Ascending aorta (tissue), 2 donors: ENCODE measurements around the gene MIPOL1. TPM values are rescaled to one million over a fixed set of nuclear protein-coding genes. Genes with fewer than 3 reads are reported as not detected.

Experiments
- DNase-seq, 2 donors: peaks; one replicate each; pipeline ENCODE4 v3.0.0-alpha.2; 2019; ENCODE audit warnings: low spot score in 2 of 2
- H3K27ac ChIP-seq, 2 donors: fragments of 200-600 bp; sonication (generic); one replicate each; pipeline ENCODE4 v1.5.1; 2016 to 2017; ENCODE audit warnings: mild to moderate bottlenecking in 1 of 2
- H3K27me3 ChIP-seq: fragments of 200-600 bp; sonication (generic); one replicate; pipeline ENCODE4 v1.5.1; 2017
- H3K36me3 ChIP-seq, 2 donors: fragments of 200-600 bp; sonication (generic); one replicate each; pipeline ENCODE4 v1.5.1; 2016
- H3K4me1 ChIP-seq, 2 donors: fragments of 200-600 bp; sonication (generic); one replicate each; pipeline ENCODE4 v1.5.1; 2016 to 2017; ENCODE audit warnings: mild to moderate bottlenecking in 1 of 2
- H3K4me3 ChIP-seq, 2 donors: fragments of 200-600 bp; sonication (generic); one replicate each; pipeline ENCODE4 v1.5.1; 2016 to 2017; ENCODE audit warnings: mild to moderate bottlenecking in 1 of 2
- H3K9me3 ChIP-seq, 2 donors: fragments of 200-600 bp; sonication (generic); one replicate each; pipeline ENCODE4 v1.5.1; 2016
- CTCF ChIP-seq, 3 experiments: fragments of 200-600 bp in 2 of 3; fragments of 450-650 bp in 1 of 3; sonication (generic) in 2 of 3; IDR thresholded peaks; one replicate each; pipeline ENCODE4 v1.5.1; 2016 to 2019; ENCODE audit warnings: antibody characterized with exemption in 3 of 3, mild to moderate bottlenecking in 1 of 3, moderate library complexity in 1 of 3
- intact Hi-C: fragments of 100-400 bp; cut with DNase I; formaldehyde crosslinking; loops from one replicate; pipeline ENCODE4 v1.15.1; 2023
- total RNA-seq: library from RNA; depleted of rRNA; stranded (reverse); fragments of >200 nt; gene quantifications from one replicate; pipeline ENCODE4 v1.1.0, GENCODE V29; 2016

The MIPOL1 gene
- total RNA-seq, 1 donor from 2014 or later: 8.6 TPM

DNA sequence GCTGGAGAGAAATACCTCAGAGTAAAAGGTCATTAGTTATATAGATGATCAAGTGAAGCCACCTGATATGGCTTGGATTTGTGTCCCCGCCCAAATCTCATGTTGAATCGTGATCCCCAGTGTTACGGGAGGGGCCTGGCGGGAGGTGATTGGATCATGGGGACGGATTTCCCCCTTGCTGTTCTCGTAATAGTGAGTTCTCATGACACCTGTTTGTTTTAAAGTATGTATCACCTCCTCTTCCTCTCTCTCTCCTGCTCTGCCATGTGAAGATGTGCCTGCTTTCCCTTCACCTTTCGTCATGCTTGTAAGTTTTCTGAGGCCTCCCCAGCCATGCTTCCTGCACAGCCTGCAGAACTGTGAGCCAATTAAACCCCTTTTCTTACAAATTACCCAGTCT is 272.5 kb downstream of the MIPOL1 start:
- no peaks in the 10 kb centered on the region for H3K27me3 ChIP-seq
- no peak overlapping the region for H3K27ac ChIP-seq
- H3K36me3 ChIP-seq: no peaks in the 10 kb centered on the region
- no peaks in the 10 kb centered on the region for H3K9me3 ChIP-seq
- DNase-seq: no peak
- H3K4me3 ChIP-seq: no peak overlapping the region
- H3K4me1 ChIP-seq: no peaks in the 10 kb centered on the region
- no peak for TF ChIP-seq CTCF (IDR thresholded peaks at IDR 0.05)
- intact Hi-C loops: no loop called here

DNA sequence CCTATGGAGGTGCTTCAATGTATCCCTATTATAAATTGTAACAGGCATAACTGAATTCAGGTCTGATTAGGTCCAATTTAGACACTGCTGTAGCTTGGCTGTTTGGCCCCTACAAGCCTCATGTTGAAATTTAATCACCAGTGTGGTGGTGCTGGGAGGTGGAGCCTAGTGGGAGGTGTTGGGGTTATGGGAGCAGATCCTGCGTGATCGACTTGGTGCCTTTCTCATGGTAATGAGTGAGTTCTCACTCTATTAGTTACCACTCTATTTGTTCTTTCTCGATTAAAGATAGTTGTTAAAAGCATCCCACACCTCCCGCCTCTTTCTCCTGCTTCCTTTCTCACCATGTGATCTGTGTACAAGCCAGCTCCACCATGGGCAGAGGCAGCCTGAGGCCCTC is 275.2 kb downstream of the MIPOL1 start:
- Histone ChIP-seq H3K27ac (no peak overlapping the region), H3K27me3 (no peaks in the 10 kb centered on the region), H3K9me3 (no peaks in the 10 kb centered on the region), H3K4me3 (no peak overlapping the region), H3K36me3 (no peaks in the 10 kb centered on the region), H3K4me1 (no peaks in the 10 kb centered on the region)
- intact Hi-C loops: no loop called here
- no peak for DNase-seq
- no peak for TF ChIP-seq CTCF (IDR thresholded peaks at IDR 0.05)

DNA sequence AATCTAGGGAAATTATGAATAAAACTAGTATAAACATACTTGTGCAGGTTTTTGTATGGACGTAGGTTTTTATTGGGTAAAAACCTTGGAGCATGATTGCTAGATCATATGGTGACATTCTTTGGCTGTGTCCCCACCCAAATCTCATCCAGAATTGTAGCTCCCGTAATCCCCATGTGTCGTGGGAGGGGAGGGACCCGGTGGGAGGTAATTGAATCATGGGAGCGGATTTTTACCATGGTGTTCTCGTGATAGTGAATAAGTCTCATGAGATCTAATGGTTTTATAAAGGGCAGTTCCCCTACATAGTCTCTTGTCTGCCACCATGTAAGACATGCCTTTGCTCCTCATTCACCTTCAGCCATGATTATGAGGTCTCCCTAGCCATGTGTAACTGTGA is 276.5 kb downstream of the MIPOL1 start:
- H3K36me3 ChIP-seq: no peaks in the 10 kb centered on the region
- no peak overlapping the region for H3K4me3 ChIP-seq
- no peak overlapping the region for H3K27ac ChIP-seq
- intact Hi-C loops: no loop called here
- H3K27me3 ChIP-seq: no peaks in the 10 kb centered on the region
- no peak for TF ChIP-seq CTCF (IDR thresholded peaks at IDR 0.05)
- H3K9me3 ChIP-seq: no peaks in the 10 kb centered on the region
- no peaks in the 10 kb centered on the region for H3K4me1 ChIP-seq
- no peak for DNase-seq

DNA sequence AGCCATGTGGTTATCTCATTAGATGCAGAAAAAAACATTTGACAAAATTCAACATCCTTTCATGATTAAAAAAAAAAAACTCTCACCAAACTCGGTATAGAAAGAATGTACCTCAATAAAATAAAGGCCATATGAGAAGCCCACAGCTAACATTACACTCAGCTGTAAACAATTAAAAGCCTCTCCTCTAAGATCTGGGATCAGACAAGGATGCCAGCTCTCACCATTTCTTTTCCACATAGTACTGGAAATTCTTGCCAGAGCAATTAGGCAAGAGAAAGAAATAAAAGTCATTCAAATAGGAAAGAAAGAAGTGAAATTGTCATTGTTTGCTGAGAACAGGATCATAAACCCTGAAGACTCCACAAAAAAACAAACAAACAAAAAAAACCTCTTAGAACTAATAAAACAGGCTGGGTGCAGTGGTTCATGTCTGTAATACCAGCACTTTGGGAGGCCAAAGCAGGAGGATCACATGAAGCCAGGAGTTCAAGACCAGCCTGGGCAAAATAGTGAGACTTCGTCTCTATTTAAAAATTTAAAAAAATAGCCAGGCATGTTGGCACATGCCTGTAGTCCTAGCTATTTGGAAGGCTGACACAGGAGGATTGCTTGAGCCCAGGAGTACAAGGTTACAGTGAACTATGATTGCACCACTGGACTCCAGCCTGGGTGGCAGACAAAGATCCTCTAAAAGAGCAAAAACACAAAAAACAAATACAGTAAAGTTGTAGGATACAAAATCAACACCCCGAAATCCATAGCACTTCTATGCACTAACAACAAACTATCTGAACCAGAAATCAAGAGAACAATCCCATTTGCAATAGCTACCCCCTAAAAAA is 282.9 kb downstream of the MIPOL1 start:
- intact Hi-C loops: no loop called here
- Histone ChIP-seq H3K36me3 (no peaks in the 10 kb centered on the region), H3K4me1 (no peaks in the 10 kb centered on the region), H3K4me3 (no peak overlapping the region), H3K9me3 (peaks cover 0 to 7% of the 10 kb centered on the region in 2 donors), H3K27me3 (no peaks in the 10 kb centered on the region), H3K27ac (no peak overlapping the region)
- no peak for DNase-seq
- no peak for TF ChIP-seq CTCF (IDR thresholded peaks at IDR 0.05)

- Histone ChIP-seq H3K9me3 (peaks cover 0 to 19% of the 10 kb centered on the region in 2 donors), H3K27me3 (no peaks in the 10 kb centered on the region), H3K4me3 (no peak overlapping the region), H3K27ac (no peak overlapping the region), H3K4me1 (no peaks in the 10 kb centered on the region), H3K36me3 (no peaks in the 10 kb centered on the region)
- intact Hi-C loops: no loop called here
- no peak for TF ChIP-seq CTCF (IDR thresholded peaks at IDR 0.05)
- DNase-seq: no peak
Observed at GRCh38 chr14:37482428-37482827, 284.7 kb downstream of the MIPOL1 start.
